RKO (cell line): ENCODE measurements around the gene MGST3.
"Not testable (repeated sequence)": the region's sequence is repeated elsewhere in the genome, so short reads cannot be mapped to it uniquely, and the experiment has no call there.

Experiments used
- DNase-seq: peaks from one replicate; pipeline ENCODE4 v3.0.0-alpha.2; 2016; ENCODE audit warnings: low spot score

Gene MGST3

DNA sequence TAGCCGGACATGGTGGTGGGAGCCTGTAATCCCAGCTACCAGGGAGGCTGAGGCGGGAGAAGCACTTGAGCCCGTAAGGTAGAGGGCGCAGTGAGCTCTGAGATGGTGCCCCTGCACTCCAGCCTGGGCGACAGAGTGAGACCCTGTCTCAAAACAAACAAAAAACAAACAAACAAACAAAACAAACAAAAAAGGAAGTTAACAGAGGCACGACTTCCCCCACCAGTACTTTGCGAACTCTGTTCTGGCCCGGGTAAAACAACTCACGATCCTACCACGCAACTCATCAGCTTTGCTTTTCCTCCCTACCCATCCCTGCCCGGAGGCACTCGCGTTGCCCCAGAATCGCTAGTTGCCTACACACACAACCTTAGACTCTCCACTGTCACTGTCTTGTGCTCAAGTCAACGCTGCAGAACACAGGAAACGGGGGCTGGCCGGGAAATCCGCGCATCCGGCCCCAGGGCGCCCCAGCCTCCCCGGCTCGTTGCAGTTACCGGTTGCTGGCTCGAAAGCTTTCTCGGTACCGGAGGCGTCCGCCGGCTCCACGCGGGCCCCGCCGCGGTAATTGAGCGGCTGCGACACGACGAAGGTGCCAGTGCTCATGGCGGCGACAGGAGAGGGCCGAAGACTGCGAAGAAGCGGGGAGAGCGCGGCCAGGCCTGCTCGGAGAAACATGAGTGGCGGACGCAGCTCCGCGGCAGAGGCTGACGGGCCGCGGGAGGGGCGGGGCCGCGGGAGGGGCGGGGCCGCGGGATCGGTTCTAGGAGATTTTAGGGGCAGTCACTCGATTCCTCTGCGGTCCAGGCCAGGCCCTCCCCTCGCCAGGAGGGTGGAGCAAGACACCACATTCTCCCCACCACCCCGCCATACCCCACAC lies 67.1 kb downstream of the MGST3 start, which contains the start of gene ALDH9A1:
TSS of gene ALDH9A1 (minus strand) at position 682 of the 880 bp plus-strand sequence. CDS start at position 678, 4 bp downstream.
- DNase-seq, result peak; percentile 91

DNA sequence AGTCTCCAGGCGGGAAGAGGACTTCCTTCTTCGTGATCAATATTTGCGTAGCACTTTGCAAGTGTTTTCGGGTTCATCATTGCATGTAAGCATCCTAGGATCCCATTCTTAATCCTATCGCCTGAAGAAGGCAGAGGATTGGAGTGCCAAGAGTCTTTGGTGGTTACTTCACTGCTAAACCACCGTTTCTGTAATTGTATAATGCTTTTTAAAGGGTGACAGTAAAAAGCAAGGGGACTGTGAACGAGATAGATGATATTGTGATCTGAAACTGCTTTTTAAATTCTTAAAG lies 67.7 kb downstream of the MGST3 start:
- DNase-seq, result no peak

- no peak for DNase-seq
Observed at GRCh38 chr1:165699577-165699976, 68.5 kb downstream of the MGST3 start.

DNA sequence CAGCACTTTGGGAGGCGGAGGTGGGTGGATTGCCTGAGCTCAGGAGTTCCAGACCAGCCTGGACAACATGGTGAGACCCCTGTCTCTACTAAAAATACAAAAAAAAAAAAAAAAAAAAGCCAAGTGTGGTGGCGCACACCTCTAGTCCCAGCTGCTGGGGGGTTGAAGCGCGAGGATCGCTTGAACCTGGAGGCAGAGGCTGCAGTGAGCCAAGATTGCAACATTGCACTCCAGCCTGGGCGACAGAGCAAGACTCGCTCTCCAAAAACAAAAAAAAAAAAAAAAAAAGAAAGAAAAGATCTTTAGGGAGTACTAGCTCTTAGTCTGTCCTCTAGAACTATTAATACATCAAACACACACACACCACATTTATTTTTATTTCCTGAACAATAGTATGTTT lies 70.9 kb downstream of the MGST3 start:
- DNase-seq, result not testable (repeated sequence)

GRCh38 chr1:165703648-165704047 lies 72.6 kb downstream of the MGST3 start:
- no peak for DNase-seq
